Right renal cortex interstitium (tissue), 3 donors: Measurements from ENCODE around the gene LYST. TPM values are rescaled to one million over a fixed set of nuclear protein-coding genes. Genes with fewer than 3 reads are reported as not detected.
"Not testable (repeated sequence)": the region's sequence is repeated elsewhere in the genome, so short reads cannot be mapped to it uniquely, and the experiment has no call there.

Source experiments
- DNase-seq, 3 donors: peaks; one replicate each; pipeline ENCODE4 v3.0.0-alpha.2; 2013; ENCODE audit warnings: low read depth in 3 of 3, low spot score in 2 of 3
- polyA plus RNA-seq, 3 donors: library from polyadenylated mRNA; unstranded; fragments of 120-200 nt; gene quantifications; one replicate each; pipeline ENCODE4 v1.2.1, GENCODE V29; 2013; ENCODE audit not compliant: insufficient read length in 3 of 3

The LYST gene
- polyA plus RNA-seq, 3 donors: 11.8 to 13.8 (median 13.2) TPM

- no peak for DNase-seq
These were observed 84.9 kb downstream of the LYST start for GRCh38 chr1:235781807-235782206.

GRCh38 chr1:235779770-235780169 is 86.9 kb downstream of the LYST start:
- DNase-seq: no peak

- no peak for DNase-seq
These were observed 90.3 kb downstream of the LYST start for GRCh38 chr1:235776396-235776795.

- DNase-seq: no peak
These were observed 91.4 kb downstream of the LYST start for GRCh38 chr1:235775246-235775860.

GRCh38 chr1:235767795-235768194 is 98.9 kb downstream of the LYST start:
- DNase-seq: no peak

- DNase-seq: no peak
These were observed 99.9 kb downstream of the LYST start for GRCh38 chr1:235766794-235767285.

- no peak for DNase-seq
These were observed 102.7 kb downstream of the LYST start for GRCh38 chr1:235763962-235764361.

GRCh38 chr1:235759336-235759735 is 107.4 kb downstream of the LYST start:
- DNase-seq: no peak

- DNase-seq: no peak
These were observed 107.8 kb downstream of the LYST start for GRCh38 chr1:235758931-235759330.

- DNase-seq: no peak
These were observed 109.1 kb downstream of the LYST start for GRCh38 chr1:235757587-235758096.

- DNase-seq: not testable (repeated sequence)
These were observed 112.5 kb downstream of the LYST start for GRCh38 chr1:235754186-235754585.

- DNase-seq: no peak
These were observed 116.9 kb downstream of the LYST start for GRCh38 chr1:235749755-235750300.

- DNase-seq: no peak
These were observed 118.0 kb downstream of the LYST start for GRCh38 chr1:235748747-235749146.

GRCh38 chr1:235746245-235746644 is 120.5 kb downstream of the LYST start:
- no peak for DNase-seq

GRCh38 chr1:235745503-235746136 is 121.1 kb downstream of the LYST start:
- no peak for DNase-seq

- DNase-seq: no peak
These were observed 123.6 kb downstream of the LYST start for GRCh38 chr1:235742914-235743599.

- no peak for DNase-seq
These were observed 125.4 kb downstream of the LYST start for GRCh38 chr1:235741294-235741693.

- no peak for DNase-seq
These were observed 127.1 kb downstream of the LYST start for GRCh38 chr1:235739631-235740030.

- no peak for DNase-seq
These were observed 127.6 kb downstream of the LYST start for GRCh38 chr1:235739124-235739523.

- no peak for DNase-seq
These were observed 129.0 kb downstream of the LYST start for GRCh38 chr1:235737751-235738150.

GRCh38 chr1:235736263-235736662 is 130.4 kb downstream of the LYST start:
- no peak for DNase-seq
